ENCODE measurements around the gene MAPK9.

- TF ChIP-seq, protein P1, sequence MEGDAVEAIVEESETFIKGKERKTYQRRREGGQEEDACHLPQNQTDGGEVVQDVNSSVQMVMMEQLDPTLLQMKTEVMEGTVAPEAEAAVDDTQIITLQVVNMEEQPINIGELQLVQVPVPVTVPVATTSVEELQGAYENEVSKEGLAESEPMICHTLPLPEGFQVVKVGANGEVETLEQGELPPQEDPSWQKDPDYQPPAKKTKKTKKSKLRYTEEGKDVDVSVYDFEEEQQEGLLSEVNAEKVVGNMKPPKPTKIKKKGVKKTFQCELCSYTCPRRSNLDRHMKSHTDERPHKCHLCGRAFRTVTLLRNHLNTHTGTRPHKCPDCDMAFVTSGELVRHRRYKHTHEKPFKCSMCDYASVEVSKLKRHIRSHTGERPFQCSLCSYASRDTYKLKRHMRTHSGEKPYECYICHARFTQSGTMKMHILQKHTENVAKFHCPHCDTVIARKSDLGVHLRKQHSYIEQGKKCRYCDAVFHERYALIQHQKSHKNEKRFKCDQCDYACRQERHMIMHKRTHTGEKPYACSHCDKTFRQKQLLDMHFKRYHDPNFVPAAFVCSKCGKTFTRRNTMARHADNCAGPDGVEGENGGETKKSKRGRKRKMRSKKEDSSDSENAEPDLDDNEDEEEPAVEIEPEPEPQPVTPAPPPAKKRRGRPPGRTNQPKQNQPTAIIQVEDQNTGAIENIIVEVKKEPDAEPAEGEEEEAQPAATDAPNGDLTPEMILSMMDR (conservative IDR thresholded peaks at IDR 0.05; ENCODE audit: low read length): no peak
- TF ChIP-seq EZH2phosphoT487 (IDR thresholded peaks at IDR 0.05; ENCODE audit: borderline replicate concordance): no peak
Measured at GRCh38 chr5:180202939-180203573, 88.8 kb downstream of the MAPK9 start.

Data from Loucy (cell line).